Islet of Langerhans (tissue), 1 donor: ENCODE measurements around the gene PREX1.

Experiments
- FAIRE-seq: peaks from one replicate; lab custom pipeline; 2011; peaks lifted over from hg19 to GRCh38; lab: Jason Lieb, UNC

Gene PREX1

GRCh38 chr20:48750376-48750775, 77.4 kb downstream of the PREX1 start:
- FAIRE-seq = no peak

- FAIRE-seq = no peak
Observed at GRCh38 chr20:48749437-48749836, 78.4 kb downstream of the PREX1 start.

DNA sequence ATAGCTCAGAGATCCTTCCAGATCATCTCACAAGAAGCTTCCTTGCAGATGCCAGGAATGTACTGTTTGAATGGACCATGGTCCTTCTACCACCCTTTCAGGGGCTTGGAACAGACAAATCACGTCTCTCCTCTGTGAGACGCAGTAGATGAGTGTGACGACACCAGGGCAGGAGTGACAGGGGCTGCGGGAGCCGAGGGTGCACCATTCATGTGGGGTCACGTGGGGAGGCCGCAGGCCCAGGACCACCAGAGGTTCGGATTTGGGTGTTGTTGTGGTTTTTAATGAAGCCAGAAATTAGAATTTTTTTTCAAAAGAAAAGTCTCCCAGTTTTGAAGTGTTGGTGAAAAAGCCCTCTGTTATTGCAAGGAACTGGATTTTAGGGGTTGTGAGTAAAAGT, 79.2 kb downstream of the PREX1 start:
- no peak for FAIRE-seq

DNA sequence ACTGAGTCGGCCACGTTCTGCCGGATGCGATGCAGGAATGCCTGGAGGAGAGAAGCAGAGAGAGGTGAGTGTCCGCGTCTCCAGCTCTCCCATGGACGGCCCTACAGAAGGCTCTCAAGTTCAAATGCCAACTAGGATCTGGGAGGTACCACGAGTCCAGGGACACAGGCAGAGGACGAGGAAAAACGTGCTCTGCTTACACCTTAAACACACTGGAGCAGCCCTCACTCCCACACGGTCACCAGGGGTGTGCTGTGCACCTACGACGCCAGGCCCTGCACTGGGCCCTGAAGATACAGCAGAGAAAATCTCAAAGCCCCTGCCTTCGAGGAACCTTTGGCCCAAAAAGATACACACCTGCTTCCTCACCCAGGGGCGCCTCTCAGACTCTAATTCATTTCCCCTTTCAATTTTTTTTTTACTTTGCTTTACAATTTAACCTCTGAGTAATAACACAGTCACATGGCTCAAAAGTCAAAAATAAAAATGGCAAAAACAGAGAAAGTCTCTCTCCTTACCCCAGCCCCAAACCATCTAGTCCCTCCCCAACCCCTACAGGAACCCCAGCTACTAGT, 79.9 kb downstream of the PREX1 start:
- no peak for FAIRE-seq

GRCh38 chr20:48745330-48745729, 82.5 kb downstream of the PREX1 start:
- no peak for FAIRE-seq

- FAIRE-seq = no peak
Observed at GRCh38 chr20:48744515-48744914, 83.3 kb downstream of the PREX1 start.

GRCh38 chr20:48743807-48744206, 84.0 kb downstream of the PREX1 start:
- no peak for FAIRE-seq

- no peak for FAIRE-seq
Observed at GRCh38 chr20:48742912-48743680, 84.7 kb downstream of the PREX1 start.

DNA sequence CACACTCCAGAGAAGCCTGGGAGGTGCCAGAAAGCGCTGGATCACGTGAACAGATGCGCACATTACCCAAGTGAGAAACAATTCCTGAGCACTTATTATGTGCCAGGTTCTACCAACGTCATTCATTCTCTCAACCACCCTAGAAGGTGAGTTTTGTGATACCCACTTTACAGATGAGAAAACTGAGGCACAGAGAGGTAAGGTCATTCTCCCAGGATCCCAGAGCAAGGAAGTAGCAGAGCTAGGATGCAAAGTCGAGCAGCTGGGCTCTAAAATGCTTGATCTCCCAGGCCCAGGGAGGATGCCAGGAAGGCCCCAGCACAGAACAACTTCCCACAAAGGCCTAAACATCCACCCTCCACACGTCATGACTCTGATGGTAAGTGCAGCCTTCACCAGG, 85.6 kb downstream of the PREX1 start:
- FAIRE-seq = no peak

DNA sequence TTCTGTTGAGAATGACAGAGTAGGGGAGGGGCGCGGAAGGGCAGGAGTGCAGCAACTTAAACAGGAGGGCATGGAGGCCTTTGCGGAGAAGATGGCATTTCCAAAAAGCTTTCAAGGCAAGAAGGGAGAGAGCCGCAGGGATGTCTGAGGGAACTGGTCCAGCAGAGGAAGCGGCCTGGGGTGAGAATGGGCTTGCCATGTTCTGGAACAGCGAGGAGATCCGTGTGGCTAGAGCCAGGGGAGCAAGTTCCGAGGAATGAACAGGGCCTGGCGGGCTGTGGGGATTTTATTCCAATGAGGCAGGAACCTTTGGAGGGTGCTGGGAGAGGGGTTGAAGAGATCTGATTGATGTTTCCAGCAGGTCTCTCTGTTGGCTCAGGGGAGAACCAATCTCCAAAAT, 86.1 kb downstream of the PREX1 start:
- FAIRE-seq = no peak

- FAIRE-seq = no peak
Observed at GRCh38 chr20:48740712-48741111, 87.1 kb downstream of the PREX1 start.

- no peak for FAIRE-seq
Observed at GRCh38 chr20:48740292-48740649, 87.5 kb downstream of the PREX1 start.

DNA sequence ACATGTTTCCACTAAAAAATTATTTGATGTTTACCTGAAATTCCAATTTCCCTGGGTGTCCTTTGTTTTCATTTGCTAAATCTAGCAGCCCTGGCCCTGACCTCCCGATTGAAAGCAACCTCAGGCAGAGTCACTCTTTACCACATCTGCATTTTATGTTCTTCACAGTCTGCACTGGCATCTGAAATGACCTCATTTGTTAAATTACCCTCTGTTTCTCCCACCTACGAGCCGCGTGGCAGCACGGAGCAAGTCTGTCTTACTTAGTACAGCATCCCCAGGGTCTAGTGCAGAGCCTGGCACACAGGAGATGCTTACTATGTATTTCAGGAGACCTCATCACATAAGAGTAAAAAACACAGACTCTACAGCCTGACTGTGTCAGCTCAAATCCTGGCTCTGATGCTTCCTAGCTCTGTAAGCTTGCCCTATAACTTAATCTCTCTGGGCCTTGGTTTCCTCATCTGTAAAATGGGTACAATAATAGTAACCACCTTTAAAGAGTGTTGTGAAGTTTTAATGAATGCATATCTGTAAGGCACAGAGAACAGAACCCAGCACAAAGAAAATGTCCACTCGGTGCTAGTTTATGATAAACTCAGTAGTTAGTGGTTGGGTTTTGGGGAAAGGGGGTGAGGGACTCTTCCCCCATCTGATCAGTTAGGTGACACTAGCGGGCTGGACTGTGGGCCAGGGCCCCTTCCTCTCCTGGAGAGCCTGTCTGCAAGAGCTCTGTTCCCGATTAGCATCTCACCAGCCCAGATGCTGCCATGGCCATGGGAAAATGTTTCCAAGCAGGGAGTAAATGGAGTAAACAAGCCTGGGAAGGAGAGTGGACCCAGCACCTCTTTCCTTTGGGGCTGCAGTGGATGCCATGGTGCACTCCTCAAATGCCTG, 88.2 kb downstream of the PREX1 start:
- FAIRE-seq = no peak

- no peak for FAIRE-seq
Observed at GRCh38 chr20:48738399-48739304, 89.1 kb downstream of the PREX1 start.

GRCh38 chr20:48738094-48738398, 89.8 kb downstream of the PREX1 start:
- no peak for FAIRE-seq

- no peak for FAIRE-seq
Observed at GRCh38 chr20:48737434-48738093, 90.2 kb downstream of the PREX1 start.

DNA sequence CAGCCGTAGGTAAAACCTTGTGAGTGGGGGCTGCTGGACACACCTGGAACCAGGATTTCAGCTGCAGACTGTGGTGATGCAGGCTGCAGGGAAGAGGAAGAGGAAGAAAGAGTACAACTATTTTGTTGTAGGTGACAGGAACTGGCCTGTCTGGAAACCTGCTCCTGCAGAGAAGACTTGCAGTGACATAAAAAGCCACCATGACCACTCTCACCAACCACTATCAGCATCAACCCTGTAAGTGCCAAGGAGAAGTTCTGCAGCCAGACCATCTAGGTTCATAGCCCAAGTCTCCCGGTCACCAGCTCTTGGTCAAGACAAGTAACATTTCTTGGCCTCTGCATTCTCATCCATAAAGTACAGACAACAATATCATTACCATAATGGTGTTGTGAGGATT, 91.2 kb downstream of the PREX1 start:
- no peak for FAIRE-seq

GRCh38 chr20:48736231-48736630, 91.6 kb downstream of the PREX1 start:
- no peak for FAIRE-seq

DNA sequence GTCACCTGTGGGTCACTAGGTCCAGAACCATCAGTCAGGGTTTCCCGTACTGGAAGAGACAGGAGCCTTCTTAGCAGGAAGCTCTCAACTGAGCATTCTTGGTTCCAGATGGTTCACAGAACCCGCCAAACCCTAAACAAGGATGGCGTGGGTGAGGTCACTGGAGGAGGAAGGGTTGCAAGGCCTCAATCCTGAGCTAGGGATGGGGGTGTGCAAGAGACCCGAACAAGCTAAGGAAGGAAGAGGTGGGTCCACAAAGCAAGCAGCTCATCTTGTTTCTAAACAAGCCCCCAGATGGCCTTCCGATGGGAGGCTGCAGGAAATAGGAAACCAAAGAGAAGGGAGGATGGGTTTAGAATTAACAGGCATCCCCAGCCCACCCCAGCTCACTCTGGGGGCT, 92.7 kb downstream of the PREX1 start:
- FAIRE-seq = no peak

- no peak for FAIRE-seq
Observed at GRCh38 chr20:48734104-48734749, 93.6 kb downstream of the PREX1 start.

- FAIRE-seq = no peak
Observed at GRCh38 chr20:48733296-48733790, 94.5 kb downstream of the PREX1 start.
